Transverse colon (tissue), 4 donors: Measurements from ENCODE around the gene MRAS.

Experiments used
- CTCF ChIP-seq, 5 experiments: fragments of 200-600 bp in 3 of 5; fragments of 450-650 bp in 2 of 5; sonication (generic) in 3 of 5; IDR thresholded peaks; 1 replicate in 2 of 5; 2 replicates in 3 of 5; pipeline ENCODE4 v1.5.1; 2016 to 2017; ENCODE audit warnings: antibody characterized with exemption in 5 of 5, inconsistent platforms in 3 of 5, mild to moderate bottlenecking in 2 of 5, moderate library complexity in 1 of 5
- POLR2A ChIP-seq: fragments of 450-650 bp; IDR thresholded peaks from one replicate; pipeline ENCODE4 v1.6.1; 2016; ENCODE audit warnings: antibody characterized with exemption, mild to moderate bottlenecking, moderate library complexity
- POLR2AphosphoS5 ChIP-seq, 3 donors: sonication (generic); formaldehyde crosslinking; IDR thresholded peaks; one replicate each; pipeline ENCODE4 v1.6.1; 2016; ENCODE audit warnings: antibody characterized with exemption in 3 of 3

GRCh38 chr3:138364356-138365252 lies 16.2 kb downstream of the MRAS start:
- no peak for TF ChIP-seq POLR2A
- no peak for TF ChIP-seq POLR2AphosphoS5 (IDR thresholded peaks at IDR 0.05)
- no peak for TF ChIP-seq CTCF (IDR thresholded peaks at IDR 0.05)
